Activated T-cell treated with anti-CD3 and anti-CD28 coated beads, Interleukin-2, amount 50 U/mL, for 48 hours (primary cell): ENCODE measurements around the gene AHDC1.

ENCODE experiments used
- DNase-seq, 2 experiments: peaks; one replicate each; pipeline ENCODE4 v3.0.0-alpha.2; 2020

AHDC1 gene

DNA sequence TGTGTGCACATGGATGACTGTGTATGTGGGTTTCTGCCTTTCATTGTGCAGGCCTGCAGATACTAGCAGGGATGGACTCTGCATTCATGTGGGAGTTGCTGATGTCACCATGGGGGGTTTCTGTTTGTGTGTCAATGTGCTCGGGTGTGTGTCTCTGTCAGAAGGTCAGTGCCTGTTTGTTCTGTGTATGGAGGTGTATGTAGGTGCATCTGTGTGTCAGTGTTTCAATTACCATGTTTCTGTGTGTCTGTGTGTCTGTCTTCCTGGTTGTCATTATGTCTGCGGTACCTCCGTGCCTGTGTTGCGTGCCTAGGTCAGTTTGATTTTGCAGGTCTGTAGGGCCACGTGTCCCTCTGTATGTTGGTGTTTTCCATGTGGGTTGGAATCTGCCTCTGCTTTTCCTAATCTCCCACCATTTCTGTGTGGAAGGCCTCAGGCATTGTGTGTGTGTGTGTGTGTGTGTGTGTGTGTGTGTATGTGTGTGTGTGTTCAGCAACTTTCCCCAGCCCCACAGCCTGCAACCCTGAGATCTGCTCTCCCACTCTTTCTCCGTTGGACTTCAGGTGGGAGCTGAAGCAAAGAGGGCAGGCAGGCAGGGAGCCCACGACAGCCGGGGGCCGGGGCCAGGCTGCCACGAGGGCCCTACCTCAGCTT is 77.2 kb downstream of the AHDC1 start:
- DNase-seq, result peak; percentile 52 to 61

GRCh38 chr1:27525296-27526272 is 78.4 kb downstream of the AHDC1 start:
- DNase-seq, result peak; percentile 73 to 80

DNA sequence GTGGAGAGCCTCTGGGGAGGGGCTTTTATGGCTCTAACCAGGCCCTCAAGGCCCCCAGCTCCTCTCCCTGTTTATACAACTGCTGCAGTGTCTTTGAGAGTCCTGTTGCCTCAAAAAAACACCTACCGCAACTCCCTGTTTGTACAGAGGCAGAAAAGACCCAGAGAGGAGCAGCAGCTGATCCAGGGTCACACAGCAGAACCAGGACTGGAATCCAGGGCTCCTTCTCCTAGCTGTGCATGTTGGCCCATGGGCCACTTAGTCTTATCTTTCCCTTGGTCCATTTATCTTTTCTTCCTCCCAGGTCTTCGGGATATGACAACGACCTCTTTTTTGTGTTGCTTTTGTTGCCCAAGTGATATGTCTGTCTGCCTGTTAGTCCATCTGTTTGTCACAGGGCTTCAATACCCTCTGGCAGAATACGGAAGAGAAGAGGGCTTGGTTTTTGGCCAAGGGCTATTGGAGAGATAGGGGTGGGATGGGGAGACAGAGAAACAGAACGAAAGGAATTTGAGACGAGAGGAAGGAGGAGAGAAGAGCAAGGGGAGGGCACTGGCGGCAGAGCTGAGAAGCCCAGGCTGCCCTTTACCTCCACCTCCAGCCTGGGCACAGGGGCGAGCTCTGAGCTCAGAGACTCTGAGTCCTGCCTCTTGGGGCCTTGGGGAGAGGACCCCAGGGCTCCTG is 80.5 kb downstream of the AHDC1 start:
- peak in 1 of 2 experiments; percentile 48 for DNase-seq

DNA sequence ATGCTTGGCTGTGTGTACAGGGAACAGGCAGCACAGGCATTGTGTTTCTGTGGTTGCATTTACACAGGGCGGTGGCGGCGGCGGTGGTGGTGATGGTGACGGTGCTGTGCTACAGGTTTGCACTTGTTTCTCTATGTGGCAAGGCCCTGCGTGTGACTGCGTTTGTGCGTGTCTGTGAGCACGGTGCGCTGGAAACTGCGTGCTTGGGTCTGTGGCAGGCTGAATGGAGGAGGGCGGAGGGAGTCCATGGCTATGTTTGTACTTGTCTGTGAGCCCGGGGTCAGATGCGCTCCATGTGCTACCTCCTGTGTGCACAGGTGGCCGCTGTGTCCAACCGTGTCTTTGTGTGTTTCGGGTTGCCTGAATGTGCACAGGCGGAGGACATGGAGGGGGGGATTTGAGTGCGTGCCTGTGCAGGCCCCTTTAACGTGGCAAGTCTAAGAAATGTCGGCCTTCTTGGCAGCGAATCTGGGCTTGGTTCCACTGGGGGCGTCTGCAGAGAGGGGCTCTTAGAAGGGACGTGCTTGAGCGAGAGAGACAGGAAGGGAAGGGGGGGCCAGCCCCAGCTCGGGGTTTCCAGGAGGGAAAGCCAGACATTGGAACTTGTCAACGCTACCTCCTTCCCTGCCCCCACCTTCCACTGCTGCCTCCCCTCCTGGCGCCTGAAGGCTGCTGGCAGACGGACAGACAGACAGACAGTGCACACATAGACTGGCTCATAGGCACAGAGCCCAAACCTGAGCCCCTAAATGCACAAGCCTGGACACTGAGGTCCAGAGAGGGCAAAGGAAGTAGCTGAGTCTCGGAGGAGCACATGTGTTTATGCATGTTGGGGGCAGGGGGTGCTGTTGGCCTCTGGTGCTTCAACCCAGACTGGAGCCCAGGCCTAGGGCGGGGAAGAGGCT is 81.3 kb downstream of the AHDC1 start:
- peak; percentile 83 to 85 for DNase-seq

- DNase-seq, result no peak
Observed at GRCh38 chr1:27521861-27522431, 82.0 kb downstream of the AHDC1 start.

DNA sequence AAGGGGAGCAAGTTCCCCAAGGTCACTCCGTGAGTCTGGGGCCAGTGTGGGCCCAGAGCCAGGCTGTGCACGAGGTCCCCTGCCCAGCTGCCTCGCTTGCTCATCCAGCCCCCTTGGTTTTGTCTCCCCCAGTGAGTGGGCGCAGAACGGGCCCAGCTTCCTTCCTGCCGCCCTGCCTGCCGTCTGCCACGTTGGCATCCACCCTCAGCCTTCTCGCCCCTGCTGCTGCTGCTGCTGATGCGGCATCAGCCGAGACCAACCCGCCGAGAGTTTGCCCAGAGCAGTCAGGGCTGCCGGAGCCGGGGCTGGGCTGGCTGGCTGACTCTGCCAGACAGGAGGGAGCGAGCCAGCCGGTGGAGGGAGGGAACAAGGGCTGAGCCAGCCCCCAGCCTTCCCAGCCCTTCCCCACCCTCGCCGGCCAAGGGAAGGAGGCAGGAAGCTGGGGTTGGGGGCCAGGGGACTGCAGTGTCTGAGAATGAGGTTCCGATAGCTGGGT is 82.6 kb downstream of the AHDC1 start:
- peak; percentile 72 to 74 for DNase-seq

GRCh38 chr1:27520651-27521050 is 83.3 kb downstream of the AHDC1 start:
- peak in 1 of 2 experiments; percentile 25 for DNase-seq

DNA sequence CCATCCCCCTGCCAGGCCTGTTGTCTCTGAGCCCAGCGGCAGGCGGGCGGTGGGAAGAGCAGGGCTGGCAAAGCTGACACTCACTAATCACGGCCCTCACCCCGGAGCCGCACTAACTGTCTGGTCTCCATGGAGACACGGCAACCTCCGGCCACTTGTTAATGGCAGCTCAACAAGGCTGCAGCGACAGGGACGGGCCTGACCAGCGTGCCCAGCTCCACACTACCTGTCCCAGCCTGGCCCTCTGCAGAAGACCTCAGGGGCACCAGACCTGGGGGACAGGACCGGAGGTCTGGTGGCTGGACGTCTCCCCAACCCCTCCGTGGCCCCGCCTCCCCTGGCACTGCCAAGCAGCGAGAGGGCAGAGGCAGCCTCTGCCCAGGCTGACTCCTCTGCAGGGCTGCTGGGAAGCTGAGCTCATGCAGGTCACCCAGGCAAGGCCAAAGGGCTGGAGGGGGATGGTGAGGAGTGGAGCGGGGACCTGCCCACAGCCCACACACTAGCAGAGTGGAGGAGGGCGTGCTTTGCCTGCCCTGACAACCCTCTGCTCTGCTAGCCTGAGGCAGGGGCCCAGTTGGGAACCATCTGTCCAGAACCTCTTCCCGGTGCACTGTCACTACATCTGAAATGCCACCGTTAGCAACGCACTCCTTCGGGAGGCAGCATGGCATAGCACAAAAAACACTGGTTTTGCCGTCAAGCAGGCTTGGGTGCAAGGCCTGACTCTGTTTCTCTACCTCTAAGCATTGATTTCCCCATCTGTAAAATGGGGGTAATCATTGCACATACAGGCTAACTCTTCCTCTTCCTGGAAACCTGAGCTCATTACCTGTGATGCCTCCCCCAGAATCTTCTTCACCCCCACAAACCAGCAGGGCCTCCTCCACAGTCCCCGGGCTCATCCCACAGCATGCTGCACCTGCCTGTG is 84.3 kb downstream of the AHDC1 start:
- no peak for DNase-seq

DNA sequence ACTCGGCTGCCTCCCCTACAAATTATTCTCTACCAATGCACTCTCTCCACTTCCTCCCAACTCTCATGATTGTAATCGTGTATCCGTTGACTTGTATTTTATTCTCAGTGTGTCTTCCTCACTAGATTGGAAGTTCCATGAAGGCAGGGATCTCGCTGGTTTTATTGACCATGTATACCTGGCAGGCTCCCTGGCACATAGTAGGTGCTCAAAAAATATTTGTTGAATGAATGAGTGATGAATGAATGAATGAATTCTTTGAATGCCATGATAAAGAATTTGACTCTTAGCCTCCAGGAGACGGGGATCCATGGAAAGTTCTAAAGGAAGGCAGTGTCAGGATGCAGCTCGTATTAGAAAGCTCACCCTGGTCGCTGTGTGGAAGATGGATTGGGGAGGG is 85.1 kb downstream of the AHDC1 start:
- no peak for DNase-seq

DNA sequence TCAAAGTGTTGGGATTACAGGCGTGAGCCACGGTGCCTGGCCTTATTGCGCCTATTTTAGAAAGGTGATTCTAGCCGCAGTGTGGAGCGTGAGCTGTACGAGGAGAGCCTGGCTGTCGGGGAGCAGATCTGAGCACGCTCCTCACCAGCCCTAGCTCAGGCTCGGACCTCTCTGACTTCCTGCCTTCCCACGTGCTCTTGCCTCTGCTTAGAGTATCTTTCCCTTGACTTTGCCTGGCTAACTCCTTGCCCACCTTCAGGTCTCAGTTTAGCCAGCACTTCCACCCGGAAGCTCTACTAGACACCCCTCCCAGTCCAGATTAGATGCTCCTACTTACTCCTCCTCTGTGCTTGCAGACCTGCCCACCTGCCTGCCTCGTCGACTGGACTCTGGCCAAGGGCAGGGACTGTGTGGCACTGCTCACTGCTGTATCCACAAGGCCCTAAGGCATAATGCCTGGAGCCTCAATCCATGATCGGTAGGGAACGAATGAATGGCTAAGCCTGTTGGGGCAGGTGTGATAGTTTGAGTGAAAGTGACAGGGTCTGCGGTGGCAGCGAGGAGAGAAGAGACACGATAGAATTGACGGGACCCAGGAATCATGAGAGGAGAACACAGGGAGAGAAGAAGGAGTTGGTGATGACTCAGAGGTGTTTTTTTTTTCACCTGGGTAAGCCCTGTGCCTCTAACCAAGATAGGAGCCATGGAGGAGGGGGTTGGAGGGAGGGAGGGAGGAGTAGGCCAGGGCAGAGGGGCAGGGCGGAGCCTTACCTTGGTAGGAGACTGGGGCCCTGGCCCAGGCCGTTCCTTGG is 85.8 kb downstream of the AHDC1 start:
- DNase-seq, result no peak

DNA sequence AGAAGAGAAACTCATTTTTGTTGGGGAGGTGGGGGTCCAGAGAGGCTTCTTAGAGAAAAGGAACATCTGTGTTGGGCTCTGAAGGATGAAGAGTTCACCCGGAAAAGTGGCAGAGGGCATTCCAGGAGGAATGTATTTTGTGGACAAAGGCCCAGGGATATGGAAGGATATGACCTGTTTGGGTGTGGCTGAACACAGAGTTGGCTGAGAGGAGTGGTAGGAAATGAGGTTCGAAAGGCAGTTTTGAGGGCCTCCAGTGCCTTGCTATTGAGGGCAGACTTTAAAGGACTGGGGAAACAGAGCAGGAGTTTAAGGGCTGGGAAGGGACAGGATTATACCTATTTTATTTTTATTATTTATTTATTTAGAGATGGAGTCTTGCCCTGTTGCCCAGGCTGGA is 86.6 kb downstream of the AHDC1 start:
- no peak for DNase-seq

DNA sequence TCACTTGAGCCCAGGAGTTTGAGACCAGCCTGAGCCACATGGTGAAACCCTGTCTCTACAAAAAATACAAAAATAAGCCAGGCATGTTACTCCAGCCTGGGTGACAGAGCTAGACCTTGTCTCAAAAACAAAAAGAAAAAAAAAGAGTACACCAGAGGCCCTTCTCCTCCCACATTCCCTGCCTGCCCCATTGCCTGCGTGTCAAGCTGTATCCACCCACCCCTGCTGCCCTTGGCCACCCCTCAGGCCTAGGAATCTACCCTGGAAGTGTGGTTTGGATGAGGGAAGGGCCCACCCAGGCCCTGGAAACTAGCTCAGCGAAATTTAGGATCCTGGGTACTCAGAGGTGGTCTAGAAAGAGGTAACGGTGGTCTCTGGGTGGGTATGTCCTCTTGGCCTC is 88.3 kb downstream of the AHDC1 start:
- no peak for DNase-seq

DNA sequence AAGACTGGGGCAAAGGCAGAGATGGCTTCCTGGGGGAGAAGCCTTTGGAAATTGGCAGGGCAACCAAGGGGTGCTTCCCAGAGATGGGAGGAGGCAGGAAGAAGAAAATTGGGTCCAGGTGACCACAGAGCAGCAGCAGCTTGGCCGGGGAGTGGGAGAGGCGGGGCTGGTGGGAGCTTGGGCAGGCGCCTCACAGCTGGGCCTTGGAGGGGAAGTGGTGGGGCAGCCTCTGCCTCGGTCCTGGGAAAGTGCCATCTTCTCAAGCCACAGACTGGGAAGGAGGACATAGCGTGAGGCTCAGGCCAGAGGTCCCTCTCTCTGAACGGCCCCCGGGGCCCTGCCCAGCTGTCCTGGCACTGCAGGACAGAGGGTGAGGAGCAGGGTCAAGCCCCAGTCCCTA is 90.0 kb downstream of the AHDC1 start:
- no peak for DNase-seq

- no peak for DNase-seq
Observed at GRCh38 chr1:27513528-27513927, 90.4 kb downstream of the AHDC1 start.

GRCh38 chr1:27509127-27510080 is 94.5 kb downstream of the AHDC1 start:
- no peak for DNase-seq

- no peak for DNase-seq
Observed at GRCh38 chr1:27507960-27508665, 95.8 kb downstream of the AHDC1 start.

DNA sequence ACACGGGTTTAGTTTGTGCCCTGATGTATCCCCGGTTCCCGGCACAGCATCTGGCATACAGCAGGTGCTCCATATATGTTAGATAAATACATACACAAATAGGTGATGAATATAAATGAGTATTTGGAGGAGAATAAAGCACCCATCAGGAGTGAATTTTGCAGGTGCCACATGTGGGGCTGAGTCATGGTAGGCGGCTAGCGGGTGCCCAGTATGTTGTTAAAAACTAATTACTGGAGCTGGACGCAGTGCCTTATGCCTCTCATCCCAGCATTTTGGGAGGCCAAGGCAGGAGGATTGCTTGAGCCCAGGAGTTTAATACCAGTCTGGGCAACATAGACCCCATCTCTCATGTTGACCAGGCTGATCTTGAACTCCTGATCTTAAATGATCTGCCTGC is 97.2 kb downstream of the AHDC1 start:
- no peak for DNase-seq

DNA sequence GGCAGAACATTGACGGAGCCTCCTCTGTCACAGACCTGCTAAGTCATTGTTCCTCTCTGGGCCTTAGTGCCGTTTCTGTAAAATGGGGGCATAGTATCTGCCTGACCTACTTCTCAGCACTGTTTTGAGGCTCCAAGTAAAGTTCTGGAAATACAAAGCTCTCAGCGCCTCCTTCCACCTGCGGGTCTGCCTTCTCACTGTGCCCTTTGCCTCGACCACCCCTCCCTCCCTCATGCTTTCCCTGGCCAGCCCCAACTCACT is 98.6 kb downstream of the AHDC1 start:
- no peak for DNase-seq
